ENCODE data around the gene KRT17.

DNA sequence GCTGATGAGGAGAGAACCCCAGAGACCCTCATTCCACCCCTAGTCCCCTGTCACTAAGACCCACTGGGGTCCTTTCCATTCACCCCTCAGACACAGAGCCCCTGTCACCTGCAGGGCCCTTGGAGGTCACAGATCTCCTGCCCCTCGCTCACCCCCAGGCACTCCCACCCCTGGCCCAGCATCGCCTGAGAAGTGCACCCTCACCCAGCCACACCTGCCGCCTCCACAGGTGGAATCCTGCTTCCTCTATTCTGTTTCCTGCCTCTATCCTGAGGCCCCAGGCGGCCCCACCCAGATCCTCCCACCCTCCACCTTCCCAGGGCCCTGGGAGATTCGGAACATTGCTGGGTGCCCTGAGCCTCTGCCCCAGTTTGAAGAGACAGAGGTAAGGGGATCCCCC, 13.8 kb upstream of the KRT17 start:
- no peak for TF ChIP-seq CTCF (conservative IDR thresholded peaks at IDR 0.05)
- TF ChIP-seq EZH2 (IDR thresholded peaks at IDR 0.05; ENCODE audit: low read depth), result no peak

Data from PC-9 (cell line).